A549 (cell line): ENCODE measurements around the gene SH3BP2.

Source experiments
- CBX8 ChIP-seq: fragments of 200-600 bp; sonication (generic); IDR thresholded peaks from 2 replicates; pipeline ENCODE4 v1.6.1; 2016
- CTCF ChIP-seq: fragments of >200 bp; sonication (Bioruptor Twin); formaldehyde crosslinking; IDR thresholded peaks from 3 replicates; pipeline ENCODE4 v1.5.1; 2016
- SMC3 ChIP-seq: fragments of >200 bp; sonication (Bioruptor Twin); formaldehyde crosslinking; IDR thresholded peaks from 3 replicates; pipeline ENCODE4 v1.6.1; 2018; ENCODE audit warnings: inconsistent platforms

DNA sequence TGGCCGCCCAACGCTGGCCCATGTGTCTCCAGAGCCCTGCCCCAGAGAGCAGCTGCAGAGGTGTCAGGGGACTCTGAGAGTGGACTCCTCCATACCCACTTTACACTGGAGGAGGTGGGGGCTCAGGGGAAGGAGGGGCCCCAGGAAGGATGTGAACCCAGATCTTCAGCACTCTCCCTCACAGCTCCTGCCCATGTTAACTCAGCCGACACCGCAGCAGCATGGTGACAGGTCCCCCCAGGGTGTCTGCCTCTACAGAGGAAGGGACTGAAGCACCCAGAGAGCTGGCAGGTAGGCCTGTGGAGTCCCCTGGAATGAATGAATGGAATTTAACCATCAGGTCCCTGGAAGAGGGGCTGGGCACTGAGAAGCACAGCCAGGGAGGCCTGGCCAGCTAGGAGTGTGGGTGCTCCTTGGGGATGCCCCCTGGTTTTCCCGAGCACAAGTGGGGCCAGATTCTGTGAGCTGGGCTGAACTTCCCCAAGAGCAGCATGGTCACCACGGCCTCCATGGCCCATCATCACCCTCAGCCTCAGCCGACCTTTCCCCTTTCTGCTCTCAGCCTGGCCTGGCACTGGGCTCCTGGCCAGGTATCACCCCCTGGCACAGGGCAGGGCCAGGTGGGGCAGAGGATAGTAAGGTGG, 21.9 kb downstream of the SH3BP2 start:
- TF ChIP-seq CTCF (no peak), CBX8 (no peak), SMC3 (no peak)
